ENCODE results near the gene CYP4F12. TPM values are rescaled to one million over a fixed set of nuclear protein-coding genes. Genes with fewer than 3 reads are reported as not detected.

CYP4F12 gene
- total RNA-seq, 1 donor from 2014 or later: not detected

DNA sequence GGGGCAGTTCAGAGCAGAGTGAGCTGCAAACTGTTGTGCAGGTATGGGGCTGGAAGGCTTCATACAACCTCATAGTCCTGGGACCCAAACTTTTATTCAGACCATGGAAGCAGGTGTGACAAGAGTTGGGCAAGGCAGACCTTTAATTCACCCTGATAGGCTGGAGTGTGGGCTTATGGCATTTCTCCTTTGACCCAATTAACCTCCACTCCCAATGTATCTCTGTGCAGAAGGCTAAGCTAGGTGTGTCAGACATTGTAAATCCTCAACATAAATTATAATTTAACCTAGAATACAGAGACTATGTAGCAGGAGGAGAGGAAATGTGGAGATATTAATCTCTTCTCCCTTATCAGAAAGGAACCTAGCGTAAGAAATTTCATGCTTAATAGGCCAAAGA is 42.8 kb downstream of the CYP4F12 start:
- TF ChIP-seq, protein P1, sequence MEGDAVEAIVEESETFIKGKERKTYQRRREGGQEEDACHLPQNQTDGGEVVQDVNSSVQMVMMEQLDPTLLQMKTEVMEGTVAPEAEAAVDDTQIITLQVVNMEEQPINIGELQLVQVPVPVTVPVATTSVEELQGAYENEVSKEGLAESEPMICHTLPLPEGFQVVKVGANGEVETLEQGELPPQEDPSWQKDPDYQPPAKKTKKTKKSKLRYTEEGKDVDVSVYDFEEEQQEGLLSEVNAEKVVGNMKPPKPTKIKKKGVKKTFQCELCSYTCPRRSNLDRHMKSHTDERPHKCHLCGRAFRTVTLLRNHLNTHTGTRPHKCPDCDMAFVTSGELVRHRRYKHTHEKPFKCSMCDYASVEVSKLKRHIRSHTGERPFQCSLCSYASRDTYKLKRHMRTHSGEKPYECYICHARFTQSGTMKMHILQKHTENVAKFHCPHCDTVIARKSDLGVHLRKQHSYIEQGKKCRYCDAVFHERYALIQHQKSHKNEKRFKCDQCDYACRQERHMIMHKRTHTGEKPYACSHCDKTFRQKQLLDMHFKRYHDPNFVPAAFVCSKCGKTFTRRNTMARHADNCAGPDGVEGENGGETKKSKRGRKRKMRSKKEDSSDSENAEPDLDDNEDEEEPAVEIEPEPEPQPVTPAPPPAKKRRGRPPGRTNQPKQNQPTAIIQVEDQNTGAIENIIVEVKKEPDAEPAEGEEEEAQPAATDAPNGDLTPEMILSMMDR (IDR thresholded peaks at IDR 0.05): no peak
- H3K4me3 Mint-ChIP-seq (ENCODE audit: unreplicated experiment): no peak overlapping the region
- no peak overlapping the region for H3K27ac Mint-ChIP-seq (ENCODE audit: unreplicated experiment)
- H3K36me3 Mint-ChIP-seq (ENCODE audit: low read depth): no peaks in the 10 kb centered on the region
- H3K4me1 Mint-ChIP-seq (ENCODE audit: low read depth): no peaks in the 10 kb centered on the region
- H3K27me3 Mint-ChIP-seq (ENCODE audit: low read depth): no peaks in the 10 kb centered on the region
- peaks cover 47% of the 10 kb centered on the region for H3K9me3 Mint-ChIP-seq (ENCODE audit: low read depth)
- no peak for DNase-seq (ENCODE audit: low spot score)

DNA sequence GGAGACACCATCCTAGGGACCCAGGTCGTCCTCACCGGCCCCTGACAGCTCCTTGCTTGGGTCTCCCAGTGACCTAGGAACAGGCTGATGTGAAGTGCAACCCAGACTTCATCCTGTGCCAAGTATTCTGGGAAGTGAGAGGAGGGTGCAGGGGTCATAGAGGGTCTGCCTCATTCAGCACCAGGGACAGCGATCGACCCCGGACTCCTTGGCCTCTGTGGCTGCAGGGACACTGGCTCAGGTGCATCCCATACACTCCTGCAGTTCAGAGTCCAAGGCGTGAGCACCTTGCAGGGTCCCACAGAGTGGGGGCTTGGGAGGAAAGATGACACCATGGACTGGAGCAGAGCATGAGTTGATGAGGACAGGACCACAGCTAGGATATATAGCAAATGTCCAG is 44.9 kb downstream of the CYP4F12 start:
- Mint-ChIP-seq H3K27me3 (ENCODE audit: low read depth) (no peaks in the 10 kb centered on the region), H3K9me3 (ENCODE audit: low read depth) (peaks cover 50% of the 10 kb centered on the region), H3K4me1 (ENCODE audit: low read depth) (no peaks in the 10 kb centered on the region), H3K27ac (ENCODE audit: unreplicated experiment) (no peak overlapping the region), H3K36me3 (ENCODE audit: low read depth) (no peaks in the 10 kb centered on the region), H3K4me3 (ENCODE audit: unreplicated experiment) (no peak overlapping the region)
- TF ChIP-seq, protein P1 (IDR thresholded peaks at IDR 0.05): no peak
- no peak for DNase-seq (ENCODE audit: low spot score)

DNA sequence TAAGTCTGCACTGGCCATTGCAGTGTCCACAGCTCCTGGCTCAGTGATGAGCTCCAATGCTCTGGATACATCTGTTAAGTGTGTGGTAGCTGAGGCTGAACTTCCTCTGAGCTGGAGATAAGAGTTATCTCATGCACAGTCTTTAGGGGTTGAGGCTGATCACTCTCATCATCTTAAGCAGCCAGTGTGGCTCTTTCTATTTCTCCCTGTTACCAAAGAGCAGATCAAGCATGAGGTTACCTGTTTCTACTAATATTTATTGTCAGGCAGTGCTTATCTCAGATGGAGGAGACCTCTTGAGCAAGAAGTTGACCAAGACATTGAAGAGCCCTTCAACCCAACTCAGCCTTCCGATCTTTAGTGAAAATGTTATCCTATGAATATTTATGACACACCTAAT is 48.4 kb downstream of the CYP4F12 start:
- no peaks in the 10 kb centered on the region for H3K27me3 Mint-ChIP-seq (ENCODE audit: low read depth)
- H3K27ac Mint-ChIP-seq (ENCODE audit: unreplicated experiment): no peak overlapping the region
- TF ChIP-seq, protein P1 (IDR thresholded peaks at IDR 0.05): no peak
- peaks cover 40% of the 10 kb centered on the region for H3K9me3 Mint-ChIP-seq (ENCODE audit: low read depth)
- H3K4me1 Mint-ChIP-seq (ENCODE audit: low read depth): no peaks in the 10 kb centered on the region
- no peak overlapping the region for H3K4me3 Mint-ChIP-seq (ENCODE audit: unreplicated experiment)
- DNase-seq (ENCODE audit: low spot score): no peak
- H3K36me3 Mint-ChIP-seq (ENCODE audit: low read depth): no peaks in the 10 kb centered on the region

DNA sequence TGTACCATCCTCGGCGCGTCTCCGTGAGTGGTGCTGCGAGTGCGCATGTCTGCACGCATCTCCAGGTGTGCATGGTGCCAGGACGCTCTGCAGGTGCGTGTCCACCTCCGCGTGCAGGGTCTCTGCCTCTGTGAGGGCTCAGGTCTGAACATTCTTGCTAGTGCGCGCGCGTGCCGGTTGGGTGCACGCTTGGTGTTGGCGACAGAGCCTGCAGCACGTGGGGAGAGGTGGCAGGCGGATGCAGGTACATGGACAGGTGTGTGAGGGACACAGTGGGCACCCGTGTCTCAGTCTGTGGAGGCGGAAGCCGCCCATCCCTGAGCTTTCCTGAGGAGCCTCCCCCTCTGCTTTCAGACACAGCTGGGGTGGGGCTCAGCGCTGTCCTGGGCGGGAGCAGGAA is 50.1 kb downstream of the CYP4F12 start:
- no peak overlapping the region for H3K27ac Mint-ChIP-seq (ENCODE audit: unreplicated experiment)

DNA sequence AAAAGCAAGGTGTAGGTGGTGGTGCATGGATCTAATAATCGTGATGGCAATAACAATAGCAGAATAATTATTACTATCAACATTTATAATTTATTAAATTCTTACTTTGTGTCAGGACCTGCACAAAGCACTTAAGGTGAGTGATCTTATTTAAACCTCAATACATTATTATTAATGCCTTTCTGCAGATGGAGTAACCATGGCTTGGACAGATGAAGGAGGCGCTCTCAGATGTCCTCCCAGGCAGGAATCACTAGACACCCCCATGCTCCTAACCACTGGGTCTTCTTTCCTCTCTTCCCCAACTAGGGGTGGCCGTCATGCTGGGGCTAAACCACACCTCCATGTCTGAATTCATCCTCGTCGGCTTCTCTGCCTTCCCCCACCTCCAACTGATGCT is 54.8 kb downstream of the CYP4F12 start, which contains the start of gene OR10H2:
Gene OR10H2, plus strand, starts transcription at position 301 of the 400 bp plus-strand sequence. Its CDS starts 20 bp downstream, at position 321.
- Mint-ChIP-seq H3K4me3 (ENCODE audit: unreplicated experiment) (no peak within 1 kb of the TSS), H3K27me3 (ENCODE audit: low read depth) (no peaks in the 10 kb centered on the region), H3K27ac (ENCODE audit: unreplicated experiment) (no peak within 1 kb of the TSS), H3K9me3 (ENCODE audit: low read depth) (peaks cover 17% of the 10 kb centered on the region), H3K4me1 (ENCODE audit: low read depth) (no peaks in the 10 kb centered on the region), H3K36me3 (ENCODE audit: low read depth) (no peaks in the 10 kb centered on the region)
- no peak for DNase-seq (ENCODE audit: low spot score)
- TF ChIP-seq, protein P1 (IDR thresholded peaks at IDR 0.05): no peak

More for the DNA sequence above, 50.1 kb downstream of the CYP4F12 start:
- no peaks in the 10 kb centered on the region for H3K27me3 Mint-ChIP-seq (ENCODE audit: low read depth)
- no peak for DNase-seq (ENCODE audit: low spot score)
- no peaks in the 10 kb centered on the region for H3K4me1 Mint-ChIP-seq (ENCODE audit: low read depth)
- TF ChIP-seq, protein P1 (IDR thresholded peaks at IDR 0.05): no peak
- H3K9me3 Mint-ChIP-seq (ENCODE audit: low read depth): peaks cover 35% of the 10 kb centered on the region
- H3K4me3 Mint-ChIP-seq (ENCODE audit: unreplicated experiment): no peak overlapping the region
- H3K36me3 Mint-ChIP-seq (ENCODE audit: low read depth): no peaks in the 10 kb centered on the region
